Activated gamma-delta T cell treated with Interleukin-2 at 50 U/mL for 16 hours (primary cell): ENCODE data around the gene ZBTB8OS.

Source experiments
- DNase-seq: peaks from one replicate; pipeline ENCODE4 v3.0.0-alpha.2; 2020

ZBTB8OS gene

DNA sequence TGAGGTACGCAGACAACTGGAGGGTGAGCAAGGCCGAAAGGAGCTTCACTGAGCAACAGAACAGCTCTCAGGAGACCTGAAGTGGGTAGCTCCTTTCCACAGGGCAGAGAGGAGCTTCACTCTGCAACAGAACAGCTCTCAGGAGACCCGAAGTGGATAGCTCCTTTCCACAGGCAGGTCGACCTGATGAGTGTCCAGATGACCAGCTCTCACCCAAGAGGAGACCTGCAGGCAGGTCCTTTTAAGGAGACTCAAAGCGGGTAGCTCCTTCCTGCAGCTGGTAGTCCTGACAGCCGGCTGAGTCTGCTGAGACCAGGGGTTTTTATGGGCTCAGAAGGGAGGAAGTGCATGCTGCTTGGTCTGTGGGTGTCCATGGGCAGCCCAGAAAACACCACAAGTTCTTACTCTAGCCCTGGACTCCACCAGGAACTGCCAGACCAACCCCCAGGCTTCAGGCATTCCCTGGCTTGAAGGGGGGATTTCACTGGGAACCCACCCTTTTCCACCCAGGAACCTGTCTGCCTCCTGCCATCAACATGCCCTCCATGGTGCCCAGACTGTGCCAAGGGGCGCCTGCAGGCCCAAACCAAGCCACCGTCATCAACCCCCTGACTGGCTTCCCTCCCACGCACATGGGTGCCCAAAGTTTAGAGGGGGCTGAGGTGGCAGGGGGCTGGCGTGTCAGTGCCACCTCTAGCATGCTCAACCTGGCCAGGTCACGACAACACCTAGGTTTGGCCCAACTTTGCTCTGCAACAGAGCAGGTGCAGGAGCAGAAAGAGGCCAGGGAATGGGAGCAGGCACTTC is 43.6 kb downstream of the ZBTB8OS start:
- DNase-seq, result no peak

- no peak for DNase-seq
Measured at GRCh38 chr1:32605711-32606424, 44.5 kb downstream of the ZBTB8OS start.

GRCh38 chr1:32600034-32600433 is 50.3 kb downstream of the ZBTB8OS start:
- DNase-seq, result no peak

GRCh38 chr1:32592943-32593342 is 57.4 kb downstream of the ZBTB8OS start:
- DNase-seq, result no peak

DNA sequence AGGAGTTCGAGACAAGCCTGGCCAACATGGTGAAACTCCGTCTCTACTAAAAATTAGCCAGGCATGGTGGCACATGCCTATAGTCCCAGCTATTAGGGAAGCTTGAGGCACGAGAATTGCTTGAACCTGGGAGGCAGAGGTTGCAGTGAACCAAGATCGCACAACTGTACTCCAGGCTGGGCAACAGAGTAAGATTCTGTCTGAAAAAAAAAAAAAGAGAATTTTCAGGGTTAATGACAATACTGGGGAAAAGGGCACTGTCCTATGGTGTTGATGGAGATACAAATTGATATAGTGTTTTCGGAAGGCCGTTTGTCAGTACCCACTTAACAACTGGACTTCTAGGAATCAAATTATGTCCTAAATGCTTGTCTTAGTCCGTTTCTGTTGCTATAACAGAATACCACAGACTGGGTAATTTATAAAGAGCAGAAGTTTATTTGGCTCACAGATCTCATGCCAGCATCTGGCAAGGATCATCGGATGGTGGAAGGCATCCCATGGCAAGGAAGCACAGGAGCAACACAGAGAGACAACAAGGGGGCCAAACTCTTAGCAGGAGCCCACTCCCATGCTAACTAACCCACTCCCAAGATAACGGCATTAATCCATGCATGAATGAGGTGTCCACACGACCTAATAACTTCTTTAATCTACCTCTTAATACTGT is 69.9 kb downstream of the ZBTB8OS start:
- no peak for DNase-seq
